ENCODE measurements around the gene ARMC9. TPM values are rescaled to one million over a fixed set of nuclear protein-coding genes. Genes with fewer than 3 reads are reported as not detected.

ARMC9 gene
- total RNA-seq, 1 donor from 2014 or later, result 11.8 TPM

- DNase-seq (ENCODE audit: low spot score), result no peak
These were observed 43.5 kb downstream of the ARMC9 start for GRCh38 chr2:231241755-231242507.

GRCh38 chr2:231243866-231244265, 45.4 kb downstream of the ARMC9 start:
- no peak for DNase-seq (ENCODE audit: low spot score)

GRCh38 chr2:231244382-231245248, 46.2 kb downstream of the ARMC9 start:
- peak; percentile 71 for DNase-seq (ENCODE audit: low spot score)

GRCh38 chr2:231245249-231246094, 47.0 kb downstream of the ARMC9 start:
- peak; percentile 76 for DNase-seq (ENCODE audit: low spot score)

- no peak for DNase-seq (ENCODE audit: low spot score)
These were observed 47.9 kb downstream of the ARMC9 start for GRCh38 chr2:231246171-231246842.

- no peak for DNase-seq (ENCODE audit: low spot score)
These were observed 51.7 kb downstream of the ARMC9 start for GRCh38 chr2:231250146-231250545.

GRCh38 chr2:231250698-231251097, 52.3 kb downstream of the ARMC9 start:
- no peak for DNase-seq (ENCODE audit: low spot score)

- DNase-seq (ENCODE audit: low spot score), result peak; percentile 73
These were observed 54.9 kb downstream of the ARMC9 start for GRCh38 chr2:231253292-231253691.

- DNase-seq (ENCODE audit: low spot score), result no peak
These were observed 58.1 kb downstream of the ARMC9 start for GRCh38 chr2:231256494-231256893.

- peak; percentile 24 for DNase-seq (ENCODE audit: low spot score)
These were observed 59.3 kb downstream of the ARMC9 start for GRCh38 chr2:231257763-231258162.

- DNase-seq (ENCODE audit: low spot score), result peak; percentile 55
These were observed 60.3 kb downstream of the ARMC9 start for GRCh38 chr2:231258701-231259100.

GRCh38 chr2:231259104-231259503, 60.7 kb downstream of the ARMC9 start:
- DNase-seq (ENCODE audit: low spot score), result peak; percentile 43

GRCh38 chr2:231260442-231261208, 62.2 kb downstream of the ARMC9 start:
- DNase-seq (ENCODE audit: low spot score), result peak; percentile 67

GRCh38 chr2:231263118-231263831, 64.8 kb downstream of the ARMC9 start:
- DNase-seq (ENCODE audit: low spot score), result no peak

- DNase-seq (ENCODE audit: low spot score), result peak; percentile 73
These were observed 72.0 kb downstream of the ARMC9 start for GRCh38 chr2:231270221-231271114.

- DNase-seq (ENCODE audit: low spot score), result peak; percentile 47
These were observed 74.6 kb downstream of the ARMC9 start for GRCh38 chr2:231272991-231273390.

- no peak for DNase-seq (ENCODE audit: low spot score)
These were observed 78.6 kb downstream of the ARMC9 start for GRCh38 chr2:231276987-231277386.

- DNase-seq (ENCODE audit: low spot score), result no peak
These were observed 79.5 kb downstream of the ARMC9 start for GRCh38 chr2:231277962-231278361.
